Measurements from ENCODE around the gene TLK1. TPM values are rescaled to one million over a fixed set of nuclear protein-coding genes. Genes with fewer than 3 reads are reported as not detected.

TLK1 gene
- total and polyA plus RNA-seq, 9 of the 15 experiments (the other 6 are each of a cell fraction or from before 2014, with no cell fraction given), result 20.2 to 101 (median 40.5) TPM

DNA sequence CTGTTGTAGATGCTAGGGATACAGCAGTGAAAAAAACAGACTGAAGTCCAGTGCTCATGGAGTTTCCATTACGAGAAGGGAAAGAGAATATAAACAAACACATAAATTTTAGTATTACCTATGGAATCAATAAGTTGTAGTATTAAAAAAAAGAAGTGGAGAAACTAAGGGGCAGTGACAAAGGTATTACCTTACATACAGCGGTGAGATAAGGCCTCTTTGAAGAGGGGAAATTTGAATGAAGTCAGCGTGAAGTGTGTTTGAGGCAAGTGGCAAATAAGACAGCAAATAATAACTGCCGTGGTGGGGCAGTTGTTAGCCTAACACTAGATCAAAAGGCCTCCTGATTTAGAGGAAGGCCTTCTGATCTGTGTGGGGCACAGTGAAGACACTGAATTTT is 57.9 kb downstream of the TLK1 start:
- TF ChIP-seq, protein P1, sequence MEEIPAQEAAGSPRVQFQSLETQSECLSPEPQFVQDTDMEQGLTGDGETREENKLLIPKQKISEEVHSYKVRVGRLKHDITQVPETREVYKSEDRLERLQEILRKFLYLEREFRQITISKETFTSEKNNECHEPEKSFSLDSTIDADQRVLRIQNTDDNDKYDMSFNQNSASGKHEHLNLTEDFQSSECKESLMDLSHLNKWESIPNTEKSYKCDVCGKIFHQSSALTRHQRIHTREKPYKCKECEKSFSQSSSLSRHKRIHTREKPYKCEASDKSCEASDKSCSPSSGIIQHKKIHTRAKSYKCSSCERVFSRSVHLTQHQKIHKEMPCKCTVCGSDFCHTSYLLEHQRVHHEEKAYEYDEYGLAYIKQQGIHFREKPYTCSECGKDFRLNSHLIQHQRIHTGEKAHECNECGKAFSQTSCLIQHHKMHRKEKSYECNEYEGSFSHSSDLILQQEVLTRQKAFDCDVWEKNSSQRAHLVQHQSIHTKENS (CRISPR knock-in tag; IDR thresholded peaks at IDR 0.05), result no peak
- TF ChIP-seq SMARCB1 (IDR thresholded peaks at IDR 0.05; ENCODE audit: insufficient read length, low read depth) (no peak), KDM5B (IDR thresholded peaks at IDR 0.05; ENCODE audit: insufficient replicate concordance, low read depth, low read length) (no peak), ZNF586 (CRISPR knock-in tag; conservative IDR thresholded peaks at IDR 0.05) (no peak), ZNF57 (CRISPR knock-in tag; IDR thresholded peaks at IDR 0.05) (no peak), RBM39 (optimal IDR thresholded peaks at IDR 0.05; ENCODE audit: low read depth, low read length) (no peak), ZNF165 (CRISPR knock-in tag; IDR thresholded peaks at IDR 0.05; ENCODE audit: borderline replicate concordance) (no peak), ILF3 (IDR thresholded peaks at IDR 0.05; ENCODE audit: borderline replicate concordance) (no peak), ILK (tag; IDR thresholded peaks at IDR 0.05; ENCODE audit: borderline replicate concordance, low read depth) (no peak), NEUROD1 (IDR thresholded peaks at IDR 0.05; ENCODE audit: borderline replicate concordance, low read depth, low read length, partially characterized antibody) (no peak), ZNF197 (CRISPR knock-in tag; IDR thresholded peaks at IDR 0.05; ENCODE audit: low read depth) (no peak), ARNT (IDR thresholded peaks at IDR 0.05) (no peak), POU5F1 (IDR thresholded peaks at IDR 0.05; ENCODE audit: borderline replicate concordance, low read depth, low read length, partially characterized antibody) (no peak), NR2F6 (CRISPR knock-in tag; IDR thresholded peaks at IDR 0.05) (no peak), FUS (optimal IDR thresholded peaks at IDR 0.05; ENCODE audit: low read depth, low read length) (no peak), EP400 (IDR thresholded peaks at IDR 0.05) (no peak), SIRT6 (IDR thresholded peaks at IDR 0.05; ENCODE audit: low read depth, low read length) (no peak)
- TF ChIP-seq, protein P2, sequence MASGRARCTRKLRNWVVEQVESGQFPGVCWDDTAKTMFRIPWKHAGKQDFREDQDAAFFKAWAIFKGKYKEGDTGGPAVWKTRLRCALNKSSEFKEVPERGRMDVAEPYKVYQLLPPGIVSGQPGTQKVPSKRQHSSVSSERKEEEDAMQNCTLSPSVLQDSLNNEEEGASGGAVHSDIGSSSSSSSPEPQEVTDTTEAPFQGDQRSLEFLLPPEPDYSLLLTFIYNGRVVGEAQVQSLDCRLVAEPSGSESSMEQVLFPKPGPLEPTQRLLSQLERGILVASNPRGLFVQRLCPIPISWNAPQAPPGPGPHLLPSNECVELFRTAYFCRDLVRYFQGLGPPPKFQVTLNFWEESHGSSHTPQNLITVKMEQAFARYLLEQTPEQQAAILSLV (tag; IDR thresholded peaks at IDR 0.05), result no peak
- TF ChIP-seq, protein P3, sequence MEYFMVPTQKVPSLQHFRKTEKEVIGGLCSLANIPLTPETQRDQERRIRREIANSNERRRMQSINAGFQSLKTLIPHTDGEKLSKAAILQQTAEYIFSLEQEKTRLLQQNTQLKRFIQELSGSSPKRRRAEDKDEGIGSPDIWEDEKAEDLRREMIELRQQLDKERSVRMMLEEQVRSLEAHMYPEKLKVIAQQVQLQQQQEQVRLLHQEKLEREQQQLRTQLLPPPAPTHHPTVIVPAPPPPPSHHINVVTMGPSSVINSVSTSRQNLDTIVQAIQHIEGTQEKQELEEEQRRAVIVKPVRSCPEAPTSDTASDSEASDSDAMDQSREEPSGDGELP (CRISPR knock-in tag; IDR thresholded peaks at IDR 0.05; ENCODE audit: borderline replicate concordance), result no peak
- TF ChIP-seq, protein P4, sequence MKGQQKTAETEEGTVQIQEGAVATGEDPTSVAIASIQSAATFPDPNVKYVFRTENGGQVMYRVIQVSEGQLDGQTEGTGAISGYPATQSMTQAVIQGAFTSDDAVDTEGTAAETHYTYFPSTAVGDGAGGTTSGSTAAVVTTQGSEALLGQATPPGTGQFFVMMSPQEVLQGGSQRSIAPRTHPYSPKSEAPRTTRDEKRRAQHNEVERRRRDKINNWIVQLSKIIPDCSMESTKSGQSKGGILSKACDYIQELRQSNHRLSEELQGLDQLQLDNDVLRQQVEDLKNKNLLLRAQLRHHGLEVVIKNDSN (CRISPR knock-in tag; IDR thresholded peaks at IDR 0.05), result no peak
- in situ Hi-C loops (cut with MboI), result no loop called here
- H3K4me2 ChIP-seq (ENCODE audit: insufficient read depth, low read length), result no peak overlapping the region
- POLR2A ChIA-PET, result no interaction called here
- H2AFZ ChIP-seq (ENCODE audit: low read depth, low read length), result no peak overlapping the region
- H3K9me1 ChIP-seq (ENCODE audit: control insufficient read depth, insufficient read depth, low read length), result no peaks in the 10 kb centered on the region
- DNase-seq (ENCODE audit: extremely low read depth in 1 of 4, low spot score in 3 of 4) (peak in 1 of 4 experiments; percentile 18), ATAC-seq (peak; percentile 62), FAIRE-seq (no peak)
- peaks cover 0 to 4% of the 10 kb centered on the region in 2 experiments; a peak in 1 of 5 replicates for H3K4me1 ChIP-seq (replicated peaks in 1 of 2; ENCODE audit: control insufficient read depth in 2 of 2, insufficient read depth in 2 of 2, low read length in 2 of 2)
- H3K9ac ChIP-seq (ENCODE audit: insufficient read depth in 1 of 2, low read depth in 2 of 2, low read length in 2 of 2), result no peak overlapping the region
- H3K9me3 ChIP-seq (replicated peaks; ENCODE audit: control insufficient read depth, insufficient read depth, low read depth, low read length), result peaks cover 19% of the 10 kb centered on the region
- BruUV-seq (replicated peaks), result no TSS peak
- no peaks in the 10 kb centered on the region for H3K27me3 ChIP-seq (ENCODE audit: control insufficient read depth in 2 of 2, insufficient read depth in 2 of 2, low read length in 2 of 2)
- CTCF ChIA-PET (ENCODE audit: low intra/inter-chr PET ratio), result no interaction called here
- 43% methylated on average over 4 of the region's 4 CpGs for WGBS (ENCODE audit: insufficient coverage, low coverage, missing lambda C conversion rate)
- peaks cover 25% of the 10 kb centered on the region; the same call in 2 of the 3 replicates for H3K36me3 ChIP-seq (ENCODE audit: control insufficient read depth, insufficient read depth, low read length)
- H3K79me2 ChIP-seq (ENCODE audit: control insufficient read depth, insufficient read depth, low read length), result peaks cover 94% of the 10 kb centered on the region
- H3K4me3 ChIP-seq, result no peak overlapping the region
- no peaks in the 10 kb centered on the region for H4K20me1 ChIP-seq (replicated peaks; ENCODE audit: control insufficient read depth, insufficient read depth, low read length)
- H3K27ac ChIP-seq (ENCODE audit: extremely low read depth, low read depth, low read length), result peak overlapping the region; percentile 29; the same call in 1 of the 3 replicates
- intact Hi-C loops (cut with micrococcal nuclease), result no loop called here

All from K562 (cell line).